ENCODE measurements around the gene RPS10. TPM values are rescaled to one million over a fixed set of nuclear protein-coding genes. Genes with fewer than 3 reads are reported as not detected.

Gene RPS10
- total RNA-seq, 1 experiment from 2014 or later: 2,114 TPM

Other genes with a start within 250 kb of the RPS10 start
- 65.7 and 74.6 TPM in 2 replicates for gene HMGA1, start 189.2 kb downstream of the RPS10 start, total RNA-seq (2014; rRNA removed; shearing (Covaris generic); ENCODE audit: low replicate concordance)
- 2.4 and 12.0 TPM in 2 replicates for gene SMIM29, start 177.1 kb downstream of the RPS10 start, total RNA-seq (2014; rRNA removed; shearing (Covaris generic); ENCODE audit: low replicate concordance)
- 2.6 and 6.2 TPM in 2 replicates for gene NUDT3, start 33.4 kb downstream of the RPS10 start, total RNA-seq (2014; rRNA removed; shearing (Covaris generic); ENCODE audit: low replicate concordance)
- gene PACSIN1, start 40.0 kb upstream of the RPS10 start, total RNA-seq (2014; rRNA removed; shearing (Covaris generic); ENCODE audit: low replicate concordance): not detected in 2 replicates
- not detected in 2 replicates for gene SPDEF, start 130.3 kb upstream of the RPS10 start, total RNA-seq (2014; rRNA removed; shearing (Covaris generic); ENCODE audit: low replicate concordance)